Activated B cell treated with CpG ODN at 0.5 μM for 24 hours (primary cell): ENCODE data around the gene MPZL2. TPM values are rescaled to one million over a fixed set of nuclear protein-coding genes. Genes with fewer than 3 reads are reported as not detected.

Experiments used
- ATAC-seq: fragments of 200-7000 bp; cut with Tn5 transposase; one replicate; pipeline ENCODE4 v1.10.0; 2021; ENCODE audit warnings: low read depth, mild to moderate bottlenecking, moderate library complexity
- CTCF ChIA-PET: fragments of 350-600 bp; sonication (Branson Sonifier 250); formaldehyde crosslinking; loops from one replicate; lab custom pipeline; 2021; ENCODE audit warnings: antibody characterized with exemption; lab: Charles Lee
- POLR2A ChIA-PET: fragments of 350-600 bp; sonication (Branson Sonifier 250); formaldehyde crosslinking; loops from one replicate; lab custom pipeline; 2021; ENCODE audit warnings: antibody characterized with exemption; lab: Charles Lee
- DNase-seq: peaks from one replicate; pipeline ENCODE4 v3.0.0; 2022
- H3K27ac Mint-ChIP-seq: one replicate; pipeline ENCODE4 v1.8.0; 2020; ENCODE audit warnings: mixed read lengths
- H3K27me3 Mint-ChIP-seq: one replicate; pipeline ENCODE4 v1.8.0; 2021; ENCODE audit warnings: mixed read lengths
- H3K36me3 Mint-ChIP-seq: one replicate; pipeline ENCODE4 v1.8.0; 2021; ENCODE audit warnings: low read depth, mixed read lengths
- H3K4me1 Mint-ChIP-seq: one replicate; pipeline ENCODE4 v1.8.0; 2021; ENCODE audit warnings: mixed read lengths
- H3K4me3 Mint-ChIP-seq: one replicate; pipeline ENCODE4 v1.8.0; 2020; ENCODE audit warnings: mild to moderate bottlenecking, mixed read lengths
- H3K9me3 Mint-ChIP-seq: one replicate; pipeline ENCODE4 v1.8.0; 2020; ENCODE audit warnings: mixed read lengths
- CTCF ChIP-seq: fragments of 200-600 bp; IDR thresholded peaks from one replicate; pipeline ENCODE4 v1.8.0; 2022; ENCODE audit warnings: antibody characterized with exemption, mild to moderate bottlenecking
- intact Hi-C: fragments of 100-400 bp; cut with micrococcal nuclease; formaldehyde crosslinking; loops from one replicate; pipeline ENCODE4 v1.15.1; 2024
- total RNA-seq: library from RNA; stranded (reverse); gene quantifications from 2 replicates; pipeline ENCODE4 v1.2.3, GENCODE V29; 2022

The MPZL2 gene
- total RNA-seq, 1 donor from 2014 or later, result not detected

- Mint-ChIP-seq H3K36me3 (no peaks in the 10 kb centered on the region), H3K4me1 (no peaks in the 10 kb centered on the region), H3K4me3 (no peak overlapping the region), H3K27me3 (peaks cover 13% of the 10 kb centered on the region), H3K27ac (no peak overlapping the region), H3K9me3 (no peaks in the 10 kb centered on the region)
- intact Hi-C loops, result no loop called here
- ChIA-PET POLR2A (interaction anchor here (1.4 kb wide), 1 partner anchor 64 kb away, joined by 3 read pairs; the partner anchor contains the start of gene UBE4A), CTCF (interaction anchor here (0.7 to 2.1 kb wide), 24 partner anchors 9 to 479 kb away, joined by 3 to 22 read pairs (median 4); partner anchors contain the start of genes CD3E, MPZL2 and UBE4A)
- no peak for ATAC-seq
- TF ChIP-seq CTCF, result no peak
- DNase-seq, result no peak
Measured at GRCh38 chr11:118295199-118295598, 31.1 kb upstream of the MPZL2 start.

GRCh38 chr11:118294053-118294452 is 30.0 kb upstream of the MPZL2 start:
- Mint-ChIP-seq H3K4me1 (no peaks in the 10 kb centered on the region), H3K36me3 (no peaks in the 10 kb centered on the region), H3K4me3 (no peak overlapping the region), H3K27me3 (peaks cover 15% of the 10 kb centered on the region), H3K9me3 (no peaks in the 10 kb centered on the region), H3K27ac (no peak overlapping the region)
- ChIA-PET POLR2A (no interaction called here), CTCF (no interaction called here)
- DNase-seq (no peak), ATAC-seq (no peak)
- intact Hi-C loops, result no loop called here
- TF ChIP-seq CTCF, result no peak

DNA sequence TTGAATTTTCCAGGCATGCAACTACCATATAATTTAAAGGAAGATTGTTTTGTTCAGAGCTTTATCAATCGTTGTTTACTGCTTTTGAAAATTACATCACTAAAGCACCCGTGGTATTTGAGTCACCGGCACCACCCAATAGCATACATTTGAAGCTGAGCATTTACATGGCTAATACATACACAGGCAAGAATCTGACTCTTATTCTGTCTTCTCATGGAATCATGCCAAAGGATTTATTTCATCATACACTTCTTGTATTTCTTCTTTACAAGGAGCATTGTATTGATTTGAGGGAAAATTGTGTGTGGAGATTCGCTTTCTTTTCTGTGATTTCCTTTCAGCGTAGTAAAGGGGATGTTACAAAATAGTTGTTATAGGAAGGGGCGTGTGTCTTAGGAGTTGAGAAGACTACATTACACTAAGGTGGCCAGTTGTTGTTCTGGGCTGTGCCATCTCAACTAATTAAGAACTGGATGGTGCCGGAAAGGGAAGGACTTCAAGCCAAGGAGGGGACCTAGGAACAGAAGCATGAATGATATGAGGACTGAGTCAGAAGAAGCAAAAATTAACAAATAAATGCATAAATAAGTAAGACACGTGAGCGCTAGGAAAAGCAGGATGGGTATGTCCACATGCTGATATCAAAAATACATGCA is 27.5 kb upstream of the MPZL2 start:
- TF ChIP-seq CTCF, result no peak
- H3K9me3 Mint-ChIP-seq, result no peaks in the 10 kb centered on the region
- H3K4me3 Mint-ChIP-seq, result no peak overlapping the region
- DNase-seq, result no peak
- no peaks in the 10 kb centered on the region for H3K4me1 Mint-ChIP-seq
- POLR2A ChIA-PET, result interaction anchor here (0.9 kb wide), 1 partner anchor 93 kb away, joined by 3 read pairs; no protein-coding TSS in a partner anchor
- CTCF ChIA-PET, result interaction anchor here (0.5 to 4.1 kb wide), 5 partner anchors 10 to 96 kb away, joined by 3 to 54 read pairs (median 4); no protein-coding TSS in a partner anchor
- peaks cover 15% of the 10 kb centered on the region for H3K27me3 Mint-ChIP-seq
- no peak overlapping the region for H3K27ac Mint-ChIP-seq
- no peaks in the 10 kb centered on the region for H3K36me3 Mint-ChIP-seq
- no peak for ATAC-seq
- intact Hi-C loops, result loop anchor here (1.0 kb wide), 3 partner anchors 93 to 197 kb away; no protein-coding TSS in a partner anchor

- intact Hi-C loops, result loop anchor here (1.0 kb wide), 3 partner anchors 93 to 197 kb away; no protein-coding TSS in a partner anchor
- no peak overlapping the region for H3K27ac Mint-ChIP-seq
- ATAC-seq (peak; percentile 37), DNase-seq (no peak)
- H3K4me1 Mint-ChIP-seq, result no peaks in the 10 kb centered on the region
- peaks cover 15% of the 10 kb centered on the region for H3K27me3 Mint-ChIP-seq
- no peaks in the 10 kb centered on the region for H3K36me3 Mint-ChIP-seq
- TF ChIP-seq CTCF, result no peak
- ChIA-PET POLR2A (interaction anchor here (0.5 to 0.9 kb wide), 2 partner anchors 33 to 92 kb away, joined by 3 read pairs; no protein-coding TSS in a partner anchor), CTCF (interaction anchor here (0.5 to 4.1 kb wide), 5 partner anchors 9 to 96 kb away, joined by 3 to 54 read pairs (median 4); no protein-coding TSS in a partner anchor)
- H3K4me3 Mint-ChIP-seq, result no peak overlapping the region
- no peaks in the 10 kb centered on the region for H3K9me3 Mint-ChIP-seq
Measured at GRCh38 chr11:118290923-118291322, 26.8 kb upstream of the MPZL2 start.

GRCh38 chr11:118289401-118289800 is 25.3 kb upstream of the MPZL2 start:
- Mint-ChIP-seq H3K4me3 (no peak overlapping the region), H3K27me3 (peaks cover 15% of the 10 kb centered on the region), H3K27ac (no peak overlapping the region), H3K4me1 (no peaks in the 10 kb centered on the region), H3K9me3 (no peaks in the 10 kb centered on the region), H3K36me3 (no peaks in the 10 kb centered on the region)
- ChIA-PET CTCF (interaction anchor here (0.7 to 4.1 kb wide), 2 partner anchors 9 to 90 kb away, joined by 3 to 54 read pairs; no protein-coding TSS in a partner anchor), POLR2A (interaction anchor here (0.7 kb wide), 1 partner anchor 542 kb away, joined by 3 read pairs; no protein-coding TSS in a partner anchor)
- no peak for ATAC-seq
- intact Hi-C loops, result no loop called here
- no peak for TF ChIP-seq CTCF
- no peak for DNase-seq
